Upper lobe of right lung (tissue), 1 donor: ENCODE measurements around the gene NFIL3. TPM values are rescaled to one million over a fixed set of nuclear protein-coding genes. Genes with fewer than 3 reads are reported as not detected.
A peak's percentile ranks its signal among the peaks of the same experiment; 100 is the strongest.
"Not testable (repeated sequence)": the region's sequence is repeated elsewhere in the genome, so short reads cannot be mapped to it uniquely, and the experiment has no call there.

Experiments
- ATAC-seq: fragments of 200-7000 bp; cut with Tn5 transposase; one replicate; pipeline ENCODE4 v1.9.1; 2020; ENCODE audit warnings: mild to moderate bottlenecking, moderate library complexity
- DNase-seq: peaks from one replicate; pipeline ENCODE4 v3.0.0-alpha.2; 2020
- H3K27ac ChIP-seq: fragments of 200-600 bp; one replicate; pipeline ENCODE4 v1.8.0; 2022
- H3K27me3 ChIP-seq: fragments of 200-600 bp; one replicate; pipeline ENCODE4 v1.8.0; 2022; ENCODE audit warnings: mild to moderate bottlenecking
- H3K36me3 ChIP-seq: fragments of 200-600 bp; one replicate; pipeline ENCODE4 v1.8.0; 2022
- H3K4me1 ChIP-seq: fragments of 200-600 bp; one replicate; pipeline ENCODE4 v1.8.0; 2022
- H3K4me3 ChIP-seq: fragments of 200-600 bp; one replicate; pipeline ENCODE4 v1.8.0; 2022; ENCODE audit warnings: mild to moderate bottlenecking
- H3K9me3 ChIP-seq: fragments of 200-600 bp; one replicate; pipeline ENCODE4 v1.8.0; 2022
- CTCF ChIP-seq: fragments of 200-600 bp; IDR thresholded peaks from one replicate; pipeline ENCODE4 v1.8.0; 2022; ENCODE audit warnings: antibody characterized with exemption
- intact Hi-C: fragments of 100-400 bp; cut with DNase I; formaldehyde crosslinking; loops from one replicate; pipeline ENCODE4 v1.11.0; 2022
- total RNA-seq: library from RNA; stranded (reverse); fragmentation: NEBNext Ultra II Directional; extraction: Animal tissue kit (Norgen Biotek cat#: 25700); gene quantifications from one replicate; pipeline ENCODE4 v1.2.1, GENCODE V29; 2021
- donor health status: DM: no; HTN: yes; CAD: no; lungs with severe emphysema.

NFIL3 gene
- total RNA-seq, 1 donor from 2014 or later, result 26.2 TPM

- ATAC-seq (peak; percentile 51), DNase-seq (no peak)
- no peak overlapping the region for H3K27ac ChIP-seq
- no peaks in the 10 kb centered on the region for H3K36me3 ChIP-seq
- no peak overlapping the region for H3K4me3 ChIP-seq
- peaks cover 20% of the 10 kb centered on the region for H3K4me1 ChIP-seq
- no peak for TF ChIP-seq CTCF
- intact Hi-C loops, result no loop called here
- H3K9me3 ChIP-seq, result no peaks in the 10 kb centered on the region
- H3K27me3 ChIP-seq, result no peaks in the 10 kb centered on the region
These were observed 51.7 kb downstream of the NFIL3 start for GRCh38 chr9:91371894-91372293.

- H3K9me3 ChIP-seq, H3K4me3 ChIP-seq, H3K36me3 ChIP-seq, H3K4me1 ChIP-seq, DNase-seq, H3K27ac ChIP-seq, ATAC-seq, intact Hi-C loops, H3K27me3 ChIP-seq: not testable (repeated sequence)
These were observed 53.6 kb downstream of the NFIL3 start for GRCh38 chr9:91370006-91370405.

GRCh38 chr9:91364702-91365101 is 58.9 kb downstream of the NFIL3 start:
- Histone ChIP-seq H3K27ac (no peak overlapping the region), H3K36me3 (no peaks in the 10 kb centered on the region), H3K9me3 (no peaks in the 10 kb centered on the region), H3K4me1 (peaks cover 14% of the 10 kb centered on the region), H3K27me3 (no peaks in the 10 kb centered on the region), H3K4me3 (no peak overlapping the region)
- ATAC-seq (no peak), DNase-seq (no peak)
- TF ChIP-seq CTCF, result no peak
- intact Hi-C loops, result no loop called here

- intact Hi-C loops, result no loop called here
- ATAC-seq, result no peak
These were observed 59.6 kb downstream of the NFIL3 start for GRCh38 chr9:91364005-91364404.

DNA sequence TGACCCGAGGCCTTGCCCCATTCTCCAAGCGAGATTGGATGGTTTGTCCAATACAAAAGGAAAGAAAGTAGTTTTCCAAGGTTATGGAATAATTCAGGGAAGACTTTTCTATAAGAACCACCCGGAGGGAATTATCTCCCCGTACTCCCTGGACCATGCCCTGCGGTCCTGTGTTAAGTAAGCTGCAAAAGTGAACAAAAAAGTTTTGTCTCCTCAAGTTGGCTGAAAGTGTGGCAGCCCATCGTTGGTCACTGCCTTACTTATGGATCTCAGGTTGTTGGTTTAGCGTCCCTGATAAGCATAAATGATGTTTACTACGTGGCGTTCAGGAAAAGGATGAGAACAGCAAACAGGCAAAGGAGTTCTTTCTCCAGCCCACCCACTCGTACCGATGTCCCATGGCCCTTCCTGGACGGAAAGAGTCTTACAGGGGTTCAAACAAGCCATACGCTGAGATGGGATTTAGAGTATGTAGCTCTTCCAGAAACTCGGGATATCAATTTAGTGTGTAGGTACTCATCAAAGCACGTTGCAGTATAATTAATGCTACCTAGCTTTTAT is 61.5 kb downstream of the NFIL3 start:
- intact Hi-C loops, result no loop called here
- ATAC-seq, result no peak
- TF ChIP-seq CTCF, result no peak
- no peak for DNase-seq
- H3K4me1 ChIP-seq, result peaks cover 14% of the 10 kb centered on the region
- H3K36me3 ChIP-seq, result peaks cover 4% of the 10 kb centered on the region
- no peaks in the 10 kb centered on the region for H3K27me3 ChIP-seq
- H3K27ac ChIP-seq, result peak overlapping the region; percentile 93
- peak overlapping the region; percentile 99 for H3K4me3 ChIP-seq
- H3K9me3 ChIP-seq, result no peaks in the 10 kb centered on the region

More at GRCh38 chr9:91364005-91364404, 59.6 kb downstream of the NFIL3 start:
- Histone ChIP-seq H3K27me3 (no peaks in the 10 kb centered on the region), H3K4me1 (peaks cover 14% of the 10 kb centered on the region), H3K4me3 (no peak overlapping the region), H3K9me3 (no peaks in the 10 kb centered on the region), H3K36me3 (no peaks in the 10 kb centered on the region), H3K27ac (no peak overlapping the region)
- no peak for TF ChIP-seq CTCF
- no peak for DNase-seq

DNA sequence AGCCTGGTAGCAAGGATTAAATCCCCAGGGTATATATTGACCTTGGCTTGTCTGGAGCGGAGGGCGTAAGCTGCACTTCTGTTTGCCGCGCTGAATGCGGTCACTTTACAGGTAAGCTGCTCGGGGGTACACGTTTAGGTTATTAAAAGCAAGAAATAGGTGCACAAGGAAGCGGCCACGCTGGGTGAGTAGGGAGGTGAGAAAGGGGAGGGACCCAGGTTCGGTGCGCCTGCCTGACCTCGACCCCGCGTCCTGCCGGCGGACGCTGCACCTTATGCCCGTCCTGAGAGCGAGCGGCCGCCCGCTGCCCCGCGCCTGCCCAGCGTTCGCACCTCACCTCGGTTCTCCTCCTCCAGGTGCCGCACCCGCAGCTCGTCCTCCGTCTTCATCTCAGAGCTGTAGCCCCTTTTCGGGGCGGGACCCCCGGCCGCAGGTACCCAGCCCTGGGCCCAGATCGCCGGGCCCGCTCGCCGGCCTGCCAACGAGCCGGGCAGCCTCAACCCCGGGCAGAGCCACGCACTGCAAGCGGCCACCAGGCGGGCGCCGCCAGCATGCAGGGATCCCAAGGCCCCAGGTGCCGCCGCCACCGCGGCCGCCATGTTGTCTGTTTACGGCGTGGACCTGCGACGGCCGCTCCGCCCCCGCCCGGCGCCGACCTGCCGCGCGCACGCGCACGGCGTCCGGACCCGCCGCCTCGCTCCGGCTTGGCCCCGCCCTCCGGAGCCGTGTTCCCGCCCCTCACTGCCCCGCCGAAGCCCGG is 62.2 kb downstream of the NFIL3 start, which contains the start of gene AUH:
Gene AUH (minus strand): TSS at position 628 of the 760 bp plus-strand sequence. CDS start 29 bp downstream, at position 599.
- Histone ChIP-seq H3K4me1 (peaks cover 14% of the 10 kb centered on the region), H3K27ac (peak within 1 kb of the TSS; percentile 93), H3K27me3 (no peaks in the 10 kb centered on the region), H3K36me3 (peaks cover 4% of the 10 kb centered on the region), H3K9me3 (no peaks in the 10 kb centered on the region), H3K4me3 (peak within 1 kb of the TSS; percentile 99)
- TF ChIP-seq CTCF, result no peak
- intact Hi-C loops, result no loop called here
- peak; percentile 95 for DNase-seq
- ATAC-seq, result peak; percentile 99
